Mesendoderm (in vitro differentiated cells): ENCODE data around the gene UQCR11.

Experiments used
- DNase-seq: peaks from one replicate; pipeline ENCODE4 v3.0.0; 2013
- H2AK5ac ChIP-seq: 2 replicates; pipeline ENCODE4 v1.6.1; 2013; ENCODE audit warnings: low read length, inconsistent platforms
- H2BK120ac ChIP-seq: 2 replicates; pipeline ENCODE4 v1.6.1; 2013; ENCODE audit warnings: low read depth, mild to moderate bottlenecking, low read length, moderate library complexity, mixed read lengths
- H2BK15ac ChIP-seq: replicated peaks from 2 replicates; pipeline ENCODE4 v1.6.1; 2013; ENCODE audit warnings: low read depth, mild to moderate bottlenecking, moderate library complexity
- H2BK5ac ChIP-seq: 2 replicates; pipeline ENCODE4 v1.6.1; 2013; ENCODE audit warnings: low read length, inconsistent platforms
- H3K18ac ChIP-seq: 2 replicates; pipeline ENCODE4 v1.6.1; 2013; ENCODE audit warnings: mild to moderate bottlenecking, low read length, mixed read lengths
- H3K23ac ChIP-seq: one replicate; pipeline ENCODE4 v1.6.1; 2013; ENCODE audit warnings: low read length
- H3K27ac ChIP-seq: 2 replicates; pipeline ENCODE4 v1.5.1; 2013; ENCODE audit warnings: low read depth, mild to moderate bottlenecking, inconsistent platforms, low read length, moderate library complexity
- H3K27me3 ChIP-seq: 2 replicates; pipeline ENCODE4 v1.6.1; 2013; ENCODE audit warnings: low read length, control low read depth, mild to moderate bottlenecking, inconsistent platforms; ENCODE audit not compliant: insufficient read depth, poor library complexity
- H3K36me3 ChIP-seq: 2 replicates; pipeline ENCODE4 v1.6.1; 2013; ENCODE audit warnings: low read length, inconsistent platforms; ENCODE audit not compliant: control insufficient read depth, insufficient read depth
- H3K4ac ChIP-seq: one replicate; pipeline ENCODE4 v1.6.1; 2013; ENCODE audit warnings: low read depth, mild to moderate bottlenecking, low read length, moderate library complexity
- H3K4me1 ChIP-seq: 2 replicates; pipeline ENCODE4 v1.6.1; 2013; ENCODE audit warnings: low read depth, low read length, inconsistent platforms; ENCODE audit not compliant: control insufficient read depth
- H3K4me2 ChIP-seq: 2 replicates; pipeline ENCODE4 v1.6.1; 2013; ENCODE audit warnings: low read length
- H3K4me3 ChIP-seq: 2 replicates; pipeline ENCODE4 v1.5.1; 2013; ENCODE audit warnings: mild to moderate bottlenecking, low read length
- H3K56ac ChIP-seq: one replicate; pipeline ENCODE4 v1.6.1; 2013; ENCODE audit warnings: low read length
- H3K79me1 ChIP-seq: 2 replicates; pipeline ENCODE4 v1.6.1; 2013; ENCODE audit warnings: low read length, inconsistent platforms
- H3K79me2 ChIP-seq: 2 replicates; pipeline ENCODE4 v1.6.1; 2013; ENCODE audit warnings: mild to moderate bottlenecking, low read length; ENCODE audit not compliant: control insufficient read depth, insufficient read depth
- H3K9ac ChIP-seq: 2 replicates; pipeline ENCODE4 v1.6.1; 2013; ENCODE audit warnings: low read length, inconsistent platforms
- H4K5ac ChIP-seq: one replicate; pipeline ENCODE4 v1.6.1; 2013; ENCODE audit warnings: low read length
- H4K8ac ChIP-seq: one replicate; pipeline ENCODE4 v1.6.1; 2013; ENCODE audit warnings: low read depth, mild to moderate bottlenecking, control low read depth, low read length, moderate library complexity
- WGBS: extraction: QIAGEN DNeasy Blood & Tissue Kit; methylation state at CpG from one replicate; pipeline ENCODE4 v1.1.7; 2013; ENCODE audit warnings: low lambda C conversion rate, missing lambda C conversion rate; ENCODE audit not compliant: insufficient coverage; ENCODE audit errors: extremely low coverage; 5-methylcytosine and 5-hydroxymethylcytosine counted together

UQCR11 gene

DNA sequence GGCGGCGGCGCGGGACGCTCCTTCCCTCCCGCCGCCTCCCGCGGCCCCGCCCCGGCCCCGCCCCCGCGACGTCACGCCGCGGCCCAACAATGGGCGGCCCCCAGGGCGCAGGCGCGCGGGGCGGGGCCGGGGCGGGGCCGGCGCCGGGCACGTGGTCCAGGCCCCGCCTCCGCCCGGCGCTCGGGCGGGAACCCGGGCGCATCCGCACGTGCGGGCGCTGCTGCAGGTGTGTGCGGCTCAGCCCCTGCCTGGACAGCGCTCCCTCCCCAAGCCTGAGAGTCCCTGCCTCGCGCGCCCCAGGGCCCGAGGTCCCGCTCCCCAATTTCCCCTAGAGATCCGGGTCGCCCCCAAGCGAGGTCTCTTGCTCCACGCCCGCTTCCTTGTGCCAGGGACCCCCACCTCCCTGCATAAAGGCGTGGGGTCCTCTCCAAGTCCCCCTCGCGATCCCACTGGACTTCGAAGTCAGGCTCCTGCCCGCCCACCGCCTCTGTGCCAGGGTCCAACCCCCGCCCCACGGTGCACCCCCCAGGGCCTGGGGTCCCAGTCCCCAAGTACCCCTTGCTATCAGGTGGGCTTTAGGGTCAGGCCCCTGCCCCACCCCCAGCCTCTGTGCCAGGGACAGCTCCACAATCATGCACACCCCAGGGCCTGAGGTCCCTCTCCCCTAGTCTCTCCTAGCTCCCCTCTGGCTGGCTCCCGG lies 36.8 kb downstream of the UQCR11 start, which contains the start of gene MEX3D:
Gene MEX3D (minus strand): TSS at position 6 of the 700 bp plus-strand sequence. CDS start 267 bp downstream, outside the sequence.
- Histone ChIP-seq H3K18ac (peak within 1 kb of the TSS; percentile 98), H3K9ac (peak within 1 kb of the TSS; percentile 99), H3K79me2 (peaks cover 38% of the 10 kb centered on the region), H3K4me2 (no peak within 1 kb of the TSS), H3K27me3 (no peaks in the 10 kb centered on the region), H2AK5ac (no peak within 1 kb of the TSS), H3K4me3 (peak within 1 kb of the TSS; percentile 95), H4K8ac (no peak within 1 kb of the TSS), H3K36me3 (no peaks in the 10 kb centered on the region), H2BK15ac (no peak within 1 kb of the TSS), H3K56ac (peak within 1 kb of the TSS; percentile 98), H3K27ac (peak within 1 kb of the TSS; percentile 78), H4K5ac (no peak within 1 kb of the TSS), H3K4ac (peak within 1 kb of the TSS; percentile 97), H3K4me1 (peaks cover 2% of the 10 kb centered on the region), H2BK5ac (no peak within 1 kb of the TSS), H2BK120ac (no peak within 1 kb of the TSS), H3K23ac (peak within 1 kb of the TSS; percentile 97), H3K79me1 (peaks cover 10% of the 10 kb centered on the region)
- WGBS = no CpG with 5 or more reads among the region's 63 CpGs
- peak; percentile 80 for DNase-seq

DNA sequence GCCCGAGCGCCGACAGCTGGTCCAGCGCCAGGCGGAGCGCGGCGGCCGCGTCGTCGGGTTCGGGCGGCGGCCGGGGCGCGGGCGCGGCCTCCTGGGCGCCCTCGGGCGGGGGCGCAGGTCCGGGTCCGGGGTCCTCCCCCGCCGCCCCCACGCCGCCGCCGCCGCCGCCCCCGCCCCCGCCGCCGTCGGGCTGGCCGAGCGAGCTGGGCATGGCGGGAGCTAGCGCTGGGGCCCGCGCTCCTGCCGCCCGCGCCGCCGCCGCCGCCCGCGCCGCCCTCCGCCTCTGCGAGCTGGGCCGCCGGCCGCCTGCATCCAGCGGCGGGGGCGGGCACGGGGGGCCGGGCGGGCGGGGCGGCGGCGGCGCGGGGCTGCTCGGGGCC lies 37.4 kb downstream of the UQCR11 start:
- H3K79me1 ChIP-seq = peaks cover 15% of the 10 kb centered on the region
- DNase-seq = no peak

DNA sequence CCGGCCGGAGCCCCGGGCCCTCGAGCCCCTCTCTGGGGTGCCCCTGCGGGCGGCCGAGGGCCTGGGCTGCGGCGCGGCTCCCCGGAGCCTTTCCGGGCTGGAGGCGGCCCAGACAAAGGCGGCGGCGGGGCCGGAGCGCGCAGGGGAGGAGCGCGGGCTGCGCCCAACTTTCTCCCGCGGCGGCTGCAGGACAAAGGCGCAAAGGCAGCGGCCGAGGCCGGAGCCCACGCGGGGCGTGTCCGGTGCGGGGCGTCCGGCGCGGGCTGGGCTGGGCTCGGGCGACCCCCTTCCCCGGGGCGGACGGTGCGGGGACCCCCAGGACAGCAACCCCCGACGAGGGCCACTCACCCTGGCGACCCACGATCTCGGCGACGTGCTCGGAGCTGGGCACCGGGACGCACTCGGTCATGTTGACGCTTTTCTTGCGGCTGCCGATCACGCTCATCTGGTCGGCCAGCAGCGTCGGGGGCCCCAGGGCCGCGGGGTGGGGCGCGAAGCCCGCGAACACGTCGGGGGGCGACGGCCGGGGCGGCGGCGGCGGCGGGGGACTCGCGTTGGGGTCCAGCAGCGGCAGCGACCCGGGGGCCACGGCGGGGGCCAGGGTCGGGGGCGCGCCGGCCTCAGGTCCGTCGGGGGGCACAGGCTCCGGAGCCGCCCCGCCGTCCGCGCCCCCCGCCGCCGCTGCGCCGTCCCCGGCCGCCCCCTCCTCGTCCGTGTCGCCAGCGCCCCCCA lies 38.0 kb downstream of the UQCR11 start:
- no CpG with 5 or more reads among the region's 108 CpGs for WGBS
- no peak overlapping the region for H3K4me2 ChIP-seq

More for the DNA sequence above, 37.4 kb downstream of the UQCR11 start:
- no peaks in the 10 kb centered on the region for H3K36me3 ChIP-seq
- H3K9ac ChIP-seq = peak overlapping the region; percentile 54
- peaks cover 2% of the 10 kb centered on the region for H3K4me1 ChIP-seq
- peaks cover 44% of the 10 kb centered on the region for H3K79me2 ChIP-seq
- H3K27me3 ChIP-seq = no peaks in the 10 kb centered on the region
- H2BK120ac ChIP-seq = no peak overlapping the region
- H3K27ac ChIP-seq = no peak overlapping the region
- H2BK15ac ChIP-seq = no peak overlapping the region
- no peak overlapping the region for H3K4me3 ChIP-seq
- H3K4ac ChIP-seq = peak overlapping the region; percentile 97
- no peak overlapping the region for H2AK5ac ChIP-seq
- no peak overlapping the region for H2BK5ac ChIP-seq
- H3K23ac ChIP-seq = no peak overlapping the region
- no peak overlapping the region for H3K4me2 ChIP-seq
- no CpG with 5 or more reads among the region's 73 CpGs for WGBS
- H4K8ac ChIP-seq = no peak overlapping the region
- H4K5ac ChIP-seq = no peak overlapping the region
- H3K56ac ChIP-seq = peak overlapping the region; percentile 98
- H3K18ac ChIP-seq = peak overlapping the region; percentile 98

DNA sequence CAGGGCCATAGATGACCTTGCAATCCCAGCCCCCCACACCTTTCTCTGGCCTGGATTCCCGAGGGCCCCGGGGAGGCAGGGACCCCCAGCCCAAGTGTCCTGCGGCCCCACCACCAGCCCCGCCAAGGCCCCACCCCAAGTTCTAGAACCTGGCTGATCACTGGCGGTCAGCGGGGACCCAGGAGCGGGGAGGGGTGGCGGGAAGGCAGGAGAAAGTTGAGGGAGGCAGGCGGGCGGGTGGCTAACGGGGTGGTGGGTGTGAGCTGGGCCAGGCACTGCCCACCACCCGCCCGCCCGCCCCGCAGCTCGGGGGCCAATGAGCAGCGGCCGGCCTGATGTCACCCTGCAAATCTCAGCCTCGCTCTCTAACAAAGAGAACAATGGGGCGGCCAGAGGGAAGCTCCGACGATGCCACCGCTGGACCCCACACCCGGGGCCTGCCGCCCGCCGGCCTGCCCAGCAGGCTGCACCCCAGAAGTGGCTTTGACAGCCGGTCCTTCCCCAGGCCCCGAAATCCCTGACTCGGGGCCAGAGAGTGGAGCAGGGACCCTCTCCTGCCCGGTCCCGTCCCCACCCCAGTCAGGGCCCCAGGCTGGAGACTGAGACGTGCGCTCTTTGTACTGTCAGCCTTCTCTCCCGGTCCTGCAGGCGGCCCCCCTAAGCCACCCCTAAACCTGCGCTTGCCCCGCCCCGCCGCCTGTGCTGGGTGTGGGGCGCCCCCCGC lies 38.7 kb downstream of the UQCR11 start:
- Histone ChIP-seq H2BK5ac (peak overlapping the region; percentile 93), H3K4me1 (peaks cover 2% of the 10 kb centered on the region), H3K23ac (peak overlapping the region; percentile 94), H3K79me1 (peaks cover 15% of the 10 kb centered on the region), H4K8ac (peak overlapping the region; percentile 66), H3K56ac (peak overlapping the region; percentile 98), H3K36me3 (no peaks in the 10 kb centered on the region), H3K4me2 (peak overlapping the region; percentile 69), H3K4me3 (peak overlapping the region; percentile 95), H2BK120ac (peak overlapping the region; percentile 18), H3K18ac (peak overlapping the region; percentile 98), H2BK15ac (no peak overlapping the region), H3K79me2 (peaks cover 51% of the 10 kb centered on the region), H2AK5ac (peak overlapping the region; percentile 78), H3K4ac (peak overlapping the region; percentile 97), H3K9ac (peak overlapping the region; percentile 99), H4K5ac (no peak overlapping the region), H3K27ac (peak overlapping the region; percentile 78), H3K27me3 (no peaks in the 10 kb centered on the region)
- no CpG with 5 or more reads among the region's 42 CpGs for WGBS
- DNase-seq = peak; percentile 88

More for the DNA sequence above, 38.0 kb downstream of the UQCR11 start:
- Histone ChIP-seq H3K56ac (peak overlapping the region; percentile 98), H3K4ac (peak overlapping the region; percentile 97), H3K4me1 (peaks cover 2% of the 10 kb centered on the region), H2AK5ac (no peak overlapping the region), H3K9ac (peak overlapping the region; percentile 99), H3K23ac (peak overlapping the region; percentile 97), H3K4me3 (peak overlapping the region; percentile 95), H3K36me3 (no peaks in the 10 kb centered on the region), H2BK15ac (no peak overlapping the region), H4K8ac (peak overlapping the region; percentile 66), H3K27ac (peak overlapping the region; percentile 78), H3K27me3 (no peaks in the 10 kb centered on the region), H3K79me2 (peaks cover 49% of the 10 kb centered on the region), H4K5ac (no peak overlapping the region), H2BK120ac (peak overlapping the region; percentile 18), H2BK5ac (no peak overlapping the region), H3K79me1 (peaks cover 15% of the 10 kb centered on the region), H3K18ac (peak overlapping the region; percentile 98)
- DNase-seq = no peak

DNA sequence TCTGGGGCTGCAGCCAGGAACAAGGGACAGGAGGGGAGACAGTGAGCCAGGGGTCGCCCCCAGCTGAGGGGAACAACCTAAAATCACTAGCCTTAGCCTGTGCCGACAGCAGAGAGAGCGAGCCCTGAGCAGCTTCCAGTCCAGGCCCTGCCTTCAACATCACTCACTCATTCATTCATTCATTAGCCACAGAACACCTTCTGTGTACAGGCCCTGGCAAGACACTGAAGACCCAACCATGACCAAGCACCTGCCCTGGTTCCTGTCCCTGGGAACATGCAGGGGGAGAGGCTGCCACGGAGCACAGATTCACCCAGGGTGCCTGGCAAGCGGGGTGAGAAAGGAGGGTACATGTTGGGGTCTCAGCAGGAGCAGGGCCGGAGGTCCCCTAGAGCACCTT lies 42.0 kb downstream of the UQCR11 start:
- Histone ChIP-seq H3K79me2 (peaks cover 78% of the 10 kb centered on the region), H2AK5ac (no peak overlapping the region), H3K36me3 (peaks cover 3% of the 10 kb centered on the region), H3K79me1 (peaks cover 34% of the 10 kb centered on the region), H3K4ac (no peak overlapping the region), H2BK5ac (no peak overlapping the region), H3K4me1 (peaks cover 2% of the 10 kb centered on the region), H3K9ac (no peak overlapping the region), H2BK120ac (no peak overlapping the region), H3K27me3 (no peaks in the 10 kb centered on the region), H3K4me3 (no peak overlapping the region), H3K27ac (no peak overlapping the region), H3K18ac (no peak overlapping the region), H4K8ac (no peak overlapping the region), H3K23ac (no peak overlapping the region), H4K5ac (no peak overlapping the region), H3K56ac (no peak overlapping the region), H2BK15ac (no peak overlapping the region), H3K4me2 (no peak overlapping the region)
- WGBS = no CpG with 5 or more reads among the region's 6 CpGs
- DNase-seq = no peak
